Activated CD8-positive, alpha-beta T cell treated with anti-CD3 and anti-CD28 coated beads for 36 hours (primary cell): ENCODE results near the gene PCDH9. TPM values are rescaled to one million over a fixed set of nuclear protein-coding genes. Genes with fewer than 3 reads are reported as not detected.

Source experiments
- ATAC-seq: fragments of 200-7000 bp; cut with Tn5 transposase; one replicate; pipeline ENCODE4 v1.10.0; 2021; ENCODE audit warnings: mild to moderate bottlenecking, moderate library complexity
- CTCF ChIA-PET: fragments of 350-600 bp; sonication (Branson Sonifier 250); formaldehyde crosslinking; loops from one replicate; lab custom pipeline; 2021; ENCODE audit warnings: antibody characterized with exemption; lab: Charles Lee
- POLR2A ChIA-PET: fragments of 350-600 bp; sonication (Branson Sonifier 250); formaldehyde crosslinking; loops from one replicate; lab custom pipeline; 2021; ENCODE audit warnings: antibody characterized with exemption; lab: Charles Lee
- DNase-seq: peaks from one replicate; pipeline ENCODE4 v3.0.0-alpha.2; 2020
- H3K27ac Mint-ChIP-seq: one replicate; pipeline ENCODE4 v1.8.0; 2021; ENCODE audit warnings: mild to moderate bottlenecking, mixed read lengths
- H3K27me3 Mint-ChIP-seq: one replicate; pipeline ENCODE4 v1.8.0; 2021; ENCODE audit warnings: mixed read lengths
- H3K36me3 Mint-ChIP-seq: one replicate; pipeline ENCODE4 v1.8.0; 2021; ENCODE audit warnings: low read depth, mixed read lengths
- H3K4me1 Mint-ChIP-seq: one replicate; pipeline ENCODE4 v1.8.0; 2021; ENCODE audit warnings: low read depth, mixed read lengths
- H3K4me3 Mint-ChIP-seq: one replicate; pipeline ENCODE4 v1.8.0; 2021; ENCODE audit warnings: mild to moderate bottlenecking, moderate library complexity, mixed read lengths
- H3K9me3 Mint-ChIP-seq: one replicate; pipeline ENCODE4 v1.8.0; 2021; ENCODE audit warnings: mixed read lengths
- CTCF ChIP-seq: fragments of 200-600 bp; IDR thresholded peaks from one replicate; pipeline ENCODE4 v1.8.0; 2022; ENCODE audit warnings: antibody characterized with exemption, mild to moderate bottlenecking
- intact Hi-C: fragments of 100-400 bp; cut with micrococcal nuclease; formaldehyde crosslinking; loops from one replicate; pipeline ENCODE4 v1.10.0; 2022
- total RNA-seq, 2 experiments: library from RNA; stranded (reverse); gene quantifications; one replicate each; pipeline ENCODE4 v1.2.3, GENCODE V29; 2021

Gene PCDH9
- total RNA-seq, 2 experiments from 2014 or later, result 0.04 to 0.14 TPM

- intact Hi-C loops, result no loop called here
- no peaks in the 10 kb centered on the region for H3K36me3 Mint-ChIP-seq
- H3K4me3 Mint-ChIP-seq, result no peak overlapping the region
- no peaks in the 10 kb centered on the region for H3K27me3 Mint-ChIP-seq
- TF ChIP-seq CTCF, result no peak
- POLR2A ChIA-PET, result no interaction called here
- ATAC-seq (no peak), DNase-seq (no peak)
- no peak overlapping the region for H3K27ac Mint-ChIP-seq
- H3K9me3 Mint-ChIP-seq, result no peaks in the 10 kb centered on the region
- CTCF ChIA-PET, result no interaction called here
- H3K4me1 Mint-ChIP-seq, result no peaks in the 10 kb centered on the region
These were observed 875.0 kb downstream of the PCDH9 start for GRCh38 chr13:66354879-66355751.

- H3K36me3 Mint-ChIP-seq, result no peaks in the 10 kb centered on the region
- no peak overlapping the region for H3K4me3 Mint-ChIP-seq
- ChIA-PET POLR2A (no interaction called here), CTCF (no interaction called here)
- intact Hi-C loops, result no loop called here
- H3K4me1 Mint-ChIP-seq, result no peaks in the 10 kb centered on the region
- no peaks in the 10 kb centered on the region for H3K27me3 Mint-ChIP-seq
- H3K9me3 Mint-ChIP-seq, result no peaks in the 10 kb centered on the region
- ATAC-seq (no peak), DNase-seq (no peak)
- H3K27ac Mint-ChIP-seq, result no peak overlapping the region
- no peak for TF ChIP-seq CTCF
These were observed 876.5 kb downstream of the PCDH9 start for GRCh38 chr13:66353664-66354063.

GRCh38 chr13:66349966-66350365, 880.2 kb downstream of the PCDH9 start:
- no peak for ATAC-seq
- CTCF ChIA-PET, result no interaction called here

GRCh38 chr13:66348745-66349690, 881.1 kb downstream of the PCDH9 start:
- CTCF ChIA-PET, result no interaction called here
- no peak overlapping the region for H3K4me3 Mint-ChIP-seq
- DNase-seq (no peak), ATAC-seq (no peak)
- no peaks in the 10 kb centered on the region for H3K27me3 Mint-ChIP-seq
- intact Hi-C loops, result no loop called here
- no peaks in the 10 kb centered on the region for H3K36me3 Mint-ChIP-seq
- no peaks in the 10 kb centered on the region for H3K4me1 Mint-ChIP-seq
- H3K9me3 Mint-ChIP-seq, result no peaks in the 10 kb centered on the region
- TF ChIP-seq CTCF, result no peak
- no peak overlapping the region for H3K27ac Mint-ChIP-seq
- POLR2A ChIA-PET, result no interaction called here

More at GRCh38 chr13:66349966-66350365, 880.2 kb downstream of the PCDH9 start:
- Mint-ChIP-seq H3K4me1 (no peaks in the 10 kb centered on the region), H3K9me3 (no peaks in the 10 kb centered on the region), H3K4me3 (no peak overlapping the region), H3K27ac (no peak overlapping the region), H3K36me3 (no peaks in the 10 kb centered on the region), H3K27me3 (no peaks in the 10 kb centered on the region)
- no peak for TF ChIP-seq CTCF
- POLR2A ChIA-PET, result no interaction called here
- intact Hi-C loops, result no loop called here
- no peak for DNase-seq
